ENCODE measurements around the gene LEMD2. TPM values are rescaled to one million over a fixed set of nuclear protein-coding genes. Genes with fewer than 3 reads are reported as not detected.

The LEMD2 gene
- total RNA-seq, 1 experiment from 2014 or later, result 75.8 TPM

- POLR2A ChIA-PET (ENCODE audit: low non-redundant PET), result no interaction called here
- intact Hi-C loops (cut with micrococcal nuclease; ENCODE audit: unreplicated experiment), result no loop called here
- no peak overlapping the region for H3K27ac ChIP-seq (ENCODE audit: low read depth, low read length, poor library complexity, severe bottlenecking)
- no peaks in the 10 kb centered on the region for H3K4me1 ChIP-seq (ENCODE audit: insufficient read depth, low read length, poor library complexity, severe bottlenecking)
- CTCF ChIA-PET, result no interaction called here
- no peaks in the 10 kb centered on the region for H3K9me3 ChIP-seq (ENCODE audit: low read depth, low read length, poor library complexity, severe bottlenecking)
- TF ChIP-seq, protein P1, sequence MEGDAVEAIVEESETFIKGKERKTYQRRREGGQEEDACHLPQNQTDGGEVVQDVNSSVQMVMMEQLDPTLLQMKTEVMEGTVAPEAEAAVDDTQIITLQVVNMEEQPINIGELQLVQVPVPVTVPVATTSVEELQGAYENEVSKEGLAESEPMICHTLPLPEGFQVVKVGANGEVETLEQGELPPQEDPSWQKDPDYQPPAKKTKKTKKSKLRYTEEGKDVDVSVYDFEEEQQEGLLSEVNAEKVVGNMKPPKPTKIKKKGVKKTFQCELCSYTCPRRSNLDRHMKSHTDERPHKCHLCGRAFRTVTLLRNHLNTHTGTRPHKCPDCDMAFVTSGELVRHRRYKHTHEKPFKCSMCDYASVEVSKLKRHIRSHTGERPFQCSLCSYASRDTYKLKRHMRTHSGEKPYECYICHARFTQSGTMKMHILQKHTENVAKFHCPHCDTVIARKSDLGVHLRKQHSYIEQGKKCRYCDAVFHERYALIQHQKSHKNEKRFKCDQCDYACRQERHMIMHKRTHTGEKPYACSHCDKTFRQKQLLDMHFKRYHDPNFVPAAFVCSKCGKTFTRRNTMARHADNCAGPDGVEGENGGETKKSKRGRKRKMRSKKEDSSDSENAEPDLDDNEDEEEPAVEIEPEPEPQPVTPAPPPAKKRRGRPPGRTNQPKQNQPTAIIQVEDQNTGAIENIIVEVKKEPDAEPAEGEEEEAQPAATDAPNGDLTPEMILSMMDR (conservative IDR thresholded peaks at IDR 0.05; ENCODE audit: low read depth, low read length), result no peak
- no peak for TF ChIP-seq EZH2 (IDR thresholded peaks at IDR 0.05; ENCODE audit: borderline replicate concordance, low read depth, low read length, poor library complexity, severe bottlenecking)
- no peaks in the 10 kb centered on the region for H3K36me3 ChIP-seq (ENCODE audit: insufficient read depth, low read length, poor library complexity, severe bottlenecking)
- H3K4me3 ChIP-seq (ENCODE audit: low read depth, low read length, poor library complexity, severe bottlenecking), result no peak overlapping the region
- no peak for DNase-seq (ENCODE audit: low spot score)
- BruUV-seq (replicated peaks), result no TSS peak
- no peaks in the 10 kb centered on the region for H3K27me3 ChIP-seq (replicated peaks; ENCODE audit: insufficient read depth, low read depth, low read length, poor library complexity)
These were observed 57.1 kb downstream of the LEMD2 start for GRCh38 chr6:33731751-33732282.

GRCh38 chr6:33731035-33731434 lies 57.9 kb downstream of the LEMD2 start:
- H3K4me1 ChIP-seq (ENCODE audit: insufficient read depth, low read length, poor library complexity, severe bottlenecking), result no peaks in the 10 kb centered on the region
- H3K27me3 ChIP-seq (replicated peaks; ENCODE audit: insufficient read depth, low read depth, low read length, poor library complexity), result no peaks in the 10 kb centered on the region
- intact Hi-C loops (cut with micrococcal nuclease; ENCODE audit: unreplicated experiment), result no loop called here
- no peak for DNase-seq (ENCODE audit: low spot score)
- no peaks in the 10 kb centered on the region for H3K36me3 ChIP-seq (ENCODE audit: insufficient read depth, low read length, poor library complexity, severe bottlenecking)
- ChIA-PET CTCF (no interaction called here), POLR2A (ENCODE audit: low non-redundant PET) (no interaction called here)
- H3K4me3 ChIP-seq (ENCODE audit: low read depth, low read length, poor library complexity, severe bottlenecking), result no peak overlapping the region
- no peak for TF ChIP-seq EZH2 (IDR thresholded peaks at IDR 0.05; ENCODE audit: borderline replicate concordance, low read depth, low read length, poor library complexity, severe bottlenecking)
- TF ChIP-seq, protein P1 (conservative IDR thresholded peaks at IDR 0.05; ENCODE audit: low read depth, low read length), result no peak
- H3K9me3 ChIP-seq (ENCODE audit: low read depth, low read length, poor library complexity, severe bottlenecking), result no peaks in the 10 kb centered on the region
- BruUV-seq (replicated peaks), result no TSS peak
- H3K27ac ChIP-seq (ENCODE audit: low read depth, low read length, poor library complexity, severe bottlenecking), result no peak overlapping the region

DNA sequence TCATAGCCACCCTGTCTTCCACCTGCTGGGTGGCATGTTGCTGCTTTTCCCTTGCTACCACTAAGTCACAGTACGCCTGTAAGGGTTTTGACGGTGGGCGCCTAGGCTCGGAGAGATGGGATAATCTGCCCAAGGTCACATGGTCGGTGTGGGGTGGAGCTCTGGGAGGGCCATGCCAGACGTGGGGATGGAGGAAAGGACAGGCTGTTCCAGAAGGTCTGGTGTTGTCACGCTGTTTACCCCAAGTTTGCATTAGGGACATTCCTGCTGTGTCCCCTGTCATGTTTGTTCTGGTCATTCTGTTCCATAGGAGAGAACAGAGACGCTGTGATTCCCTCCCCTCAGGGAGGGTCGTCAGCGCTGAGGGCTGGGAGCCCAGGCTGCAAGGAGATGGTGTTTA lies 58.3 kb downstream of the LEMD2 start:
- no peaks in the 10 kb centered on the region for H3K36me3 ChIP-seq (ENCODE audit: insufficient read depth, low read length, poor library complexity, severe bottlenecking)
- no peak overlapping the region for H3K27ac ChIP-seq (ENCODE audit: low read depth, low read length, poor library complexity, severe bottlenecking)
- ChIA-PET POLR2A (ENCODE audit: low non-redundant PET) (no interaction called here), CTCF (no interaction called here)
- no peak for DNase-seq (ENCODE audit: low spot score)
- no peak for TF ChIP-seq EZH2 (IDR thresholded peaks at IDR 0.05; ENCODE audit: borderline replicate concordance, low read depth, low read length, poor library complexity, severe bottlenecking)
- TF ChIP-seq, protein P1 (conservative IDR thresholded peaks at IDR 0.05; ENCODE audit: low read depth, low read length), result no peak
- no peaks in the 10 kb centered on the region for H3K4me1 ChIP-seq (ENCODE audit: insufficient read depth, low read length, poor library complexity, severe bottlenecking)
- intact Hi-C loops (cut with micrococcal nuclease; ENCODE audit: unreplicated experiment), result no loop called here
- no TSS peak for BruUV-seq (replicated peaks)
- H3K27me3 ChIP-seq (replicated peaks; ENCODE audit: insufficient read depth, low read depth, low read length, poor library complexity), result no peaks in the 10 kb centered on the region
- no peaks in the 10 kb centered on the region for H3K9me3 ChIP-seq (ENCODE audit: low read depth, low read length, poor library complexity, severe bottlenecking)
- no peak overlapping the region for H3K4me3 ChIP-seq (ENCODE audit: low read depth, low read length, poor library complexity, severe bottlenecking)
